UCSD-AML1 (cell line): ENCODE data around the gene ARPC1A.
"Not testable (repeated sequence)": the region's sequence is repeated elsewhere in the genome, so short reads cannot be mapped to it uniquely, and the experiment has no call there.

ENCODE experiments used
- DNase-seq: peaks from one replicate; lab custom pipeline; 2025; ENCODE audit not compliant: unreplicated experiment; lab: John Stamatoyannopoulos, UW

The ARPC1A gene

GRCh38 chr7:99368750-99369389 lies 43.2 kb downstream of the ARPC1A start:
- no peak for DNase-seq

DNA sequence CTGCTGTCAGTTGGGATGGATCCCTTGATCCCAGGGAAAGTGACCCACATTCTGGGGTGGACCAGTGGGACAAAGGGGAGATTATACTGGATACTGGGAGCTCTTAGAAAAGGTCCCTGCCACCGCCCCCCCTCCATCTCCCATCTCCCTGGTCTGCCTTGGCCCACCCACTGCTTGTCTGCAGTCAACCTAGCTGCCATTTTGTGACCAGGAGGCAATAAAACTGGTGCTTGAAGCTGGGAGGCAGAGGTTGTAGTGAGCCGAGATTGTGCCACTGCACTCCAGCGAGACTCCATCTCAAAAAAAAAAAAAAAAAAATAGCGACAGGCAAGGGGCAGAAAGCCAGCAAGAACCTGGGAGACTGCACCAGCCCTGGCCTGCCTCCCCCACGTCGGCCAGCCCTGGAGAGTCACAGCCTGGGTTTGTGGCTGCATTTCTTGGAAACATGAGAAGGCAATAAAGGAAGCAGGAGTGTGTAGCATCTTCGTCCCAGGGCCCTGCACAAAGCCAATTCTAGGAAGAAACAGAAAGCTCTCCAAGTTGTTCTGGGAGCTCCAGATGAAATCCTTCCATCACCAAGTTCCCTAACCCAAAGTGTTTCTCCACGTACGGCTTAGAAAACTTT lies 44.2 kb downstream of the ARPC1A start:
- peak; percentile 49 for DNase-seq

DNA sequence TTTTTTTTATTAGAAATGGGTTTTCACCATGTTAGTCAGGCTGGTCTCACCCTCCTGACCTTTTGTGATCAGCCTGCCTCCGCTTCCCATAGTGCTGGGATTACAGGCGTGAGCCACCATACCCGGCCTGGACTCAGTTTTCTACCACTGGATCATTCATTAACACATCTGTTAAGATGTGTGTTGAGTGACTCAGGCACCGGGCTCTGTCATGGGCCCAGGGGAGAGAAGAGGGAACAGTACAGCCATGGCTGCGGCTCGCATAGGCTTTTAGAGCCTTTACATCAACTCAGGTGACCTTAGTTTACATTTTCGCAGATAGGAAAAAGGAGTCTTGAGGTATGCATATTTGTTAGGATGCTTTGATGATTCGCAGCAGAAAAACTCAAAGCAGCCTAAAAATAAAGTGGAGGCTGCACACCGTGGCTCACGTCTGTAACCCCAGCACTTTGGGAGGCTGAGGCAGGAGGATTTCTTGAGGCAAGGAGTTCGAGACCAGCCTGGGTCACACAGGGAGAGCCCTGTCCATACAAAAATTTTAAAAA lies 45.8 kb downstream of the ARPC1A start:
- DNase-seq, result no peak

GRCh38 chr7:99372275-99373090 lies 46.8 kb downstream of the ARPC1A start:
- no peak for DNase-seq

DNA sequence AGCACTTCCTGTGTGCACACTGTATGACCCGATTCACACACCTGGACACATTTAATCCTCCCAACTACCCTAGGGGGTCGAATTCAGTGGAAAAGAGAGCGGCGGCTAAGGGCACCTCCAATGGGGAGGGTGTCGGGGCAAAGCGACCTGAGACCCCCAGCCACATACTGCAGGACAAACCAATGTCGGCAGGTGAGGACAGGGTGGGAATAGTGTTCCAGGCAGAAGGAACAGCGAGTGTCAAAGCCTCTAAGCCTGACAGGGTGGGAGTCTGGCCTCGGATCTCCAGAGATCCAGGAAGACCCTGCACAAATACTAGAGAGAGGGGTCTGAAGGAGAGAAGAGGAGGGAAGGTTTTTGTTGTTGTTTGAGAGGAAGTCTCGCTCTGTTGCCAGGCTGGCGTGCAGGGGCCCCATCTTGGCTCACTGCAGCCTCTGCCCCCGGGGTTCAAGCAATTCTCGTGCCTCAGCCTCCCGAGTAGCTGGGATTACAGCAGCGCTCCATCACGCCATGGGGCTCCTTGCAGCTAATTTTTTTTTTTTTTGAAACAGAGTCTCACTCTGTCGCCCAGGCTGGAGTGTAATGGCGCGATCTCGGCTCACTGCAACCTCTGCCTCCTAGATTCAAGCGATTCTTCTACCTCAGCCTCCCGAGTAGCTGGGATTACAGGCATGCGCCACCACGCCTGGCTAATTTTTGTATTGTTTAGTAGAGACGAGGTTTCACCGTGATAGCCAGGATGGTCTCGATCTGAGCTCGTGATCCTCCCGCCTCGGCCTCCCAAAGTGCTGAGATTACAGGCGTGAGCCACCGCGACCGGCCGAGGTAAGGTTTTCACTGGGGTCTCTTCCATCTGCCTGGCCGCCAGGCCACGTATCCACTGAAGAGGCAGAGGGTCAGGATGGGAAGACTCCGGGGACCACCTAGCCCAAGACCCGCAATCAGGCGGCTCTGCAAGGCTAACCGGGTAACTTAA lies 47.7 kb downstream of the ARPC1A start:
- DNase-seq, result no peak

DNA sequence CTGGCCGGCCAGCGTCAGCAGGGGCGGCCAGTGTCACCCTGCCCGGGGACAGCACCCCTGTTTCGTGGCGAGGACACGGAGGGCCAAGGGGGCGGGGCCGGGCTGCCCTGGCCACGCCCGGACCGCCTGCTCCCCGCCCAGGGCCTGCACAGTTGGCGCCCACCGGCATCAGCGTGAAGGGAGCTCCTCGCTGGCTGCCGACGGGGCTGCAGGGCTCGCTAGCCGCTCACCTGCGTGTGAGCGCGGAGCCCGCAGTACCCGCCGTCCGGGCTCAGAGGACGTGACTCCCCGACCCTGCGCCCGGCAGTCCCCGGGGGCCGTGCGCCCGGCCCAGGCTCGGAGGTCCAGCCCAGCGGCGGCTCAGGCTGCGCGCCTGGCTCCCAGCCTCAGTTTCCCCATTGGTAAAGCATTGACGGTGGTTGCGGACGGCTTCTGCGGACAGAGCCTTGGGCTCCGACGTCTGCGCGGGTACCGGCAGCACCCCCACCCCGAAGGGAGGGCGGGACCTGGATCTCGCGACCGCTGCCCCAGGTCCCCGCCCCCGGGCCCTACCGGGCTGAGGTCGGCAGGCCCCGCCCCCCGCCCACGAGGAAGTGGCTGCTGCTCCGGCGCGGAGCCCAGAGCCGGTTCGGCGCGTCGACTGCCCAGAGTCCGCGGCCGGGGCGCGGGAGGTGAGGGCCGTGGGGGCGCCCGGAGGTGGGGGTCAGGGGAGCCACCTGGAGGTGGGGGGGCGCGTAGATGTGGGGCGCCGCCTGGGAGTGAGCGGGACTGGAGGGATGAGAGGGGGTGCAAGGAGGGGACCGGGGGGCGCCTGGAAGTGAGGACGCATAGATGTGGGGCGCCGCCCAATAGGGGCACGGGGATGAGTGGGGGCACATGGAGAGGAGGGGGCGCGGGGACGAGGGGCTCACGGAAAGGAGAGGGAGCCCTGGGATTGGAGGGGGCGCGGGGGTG lies 48.7 kb downstream of the ARPC1A start, which contains the start of gene ARPC1B:
ARPC1B (plus strand) TSS at position 620 of the 954 bp plus-strand sequence. CDS start 10,985 bp downstream, outside the sequence.
- DNase-seq, result peak; percentile 78

DNA sequence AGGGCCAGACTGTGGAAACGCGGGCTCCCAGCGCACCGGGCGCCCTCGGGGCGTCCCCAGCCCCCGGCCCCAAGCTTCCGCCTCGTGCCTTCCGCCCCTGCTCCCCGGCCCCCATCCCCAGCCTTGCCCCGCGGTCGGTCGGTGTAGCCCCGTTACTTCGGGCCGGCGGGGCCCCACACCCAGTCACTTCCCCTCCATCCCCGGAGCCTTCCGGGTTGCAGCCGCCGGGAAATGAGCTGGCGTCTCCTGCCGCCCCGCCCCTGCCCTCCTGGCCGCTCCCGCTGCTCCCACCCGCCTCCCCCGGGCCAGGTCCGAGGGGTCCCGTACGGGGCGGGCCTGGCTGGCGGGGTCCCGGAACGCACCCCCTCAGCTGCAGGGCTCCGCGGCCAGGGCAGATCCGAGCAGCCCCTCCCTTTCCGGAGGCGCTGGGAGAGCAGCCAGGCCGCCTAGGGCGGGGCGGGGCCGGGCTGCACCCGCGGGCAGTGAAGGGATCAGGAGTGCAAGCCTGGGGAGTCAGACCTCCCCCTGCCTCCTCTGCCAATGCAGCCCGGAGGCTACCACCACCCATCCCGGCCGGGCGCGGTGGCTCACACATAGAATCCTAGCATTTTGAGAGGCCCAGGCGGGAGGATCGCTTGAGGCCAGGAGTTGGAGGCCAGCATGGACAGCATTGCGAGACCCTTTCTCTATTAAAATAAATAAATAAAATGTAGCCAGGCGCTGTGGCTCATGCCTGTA lies 49.5 kb downstream of the ARPC1A start:
- DNase-seq, result peak; percentile 53

DNA sequence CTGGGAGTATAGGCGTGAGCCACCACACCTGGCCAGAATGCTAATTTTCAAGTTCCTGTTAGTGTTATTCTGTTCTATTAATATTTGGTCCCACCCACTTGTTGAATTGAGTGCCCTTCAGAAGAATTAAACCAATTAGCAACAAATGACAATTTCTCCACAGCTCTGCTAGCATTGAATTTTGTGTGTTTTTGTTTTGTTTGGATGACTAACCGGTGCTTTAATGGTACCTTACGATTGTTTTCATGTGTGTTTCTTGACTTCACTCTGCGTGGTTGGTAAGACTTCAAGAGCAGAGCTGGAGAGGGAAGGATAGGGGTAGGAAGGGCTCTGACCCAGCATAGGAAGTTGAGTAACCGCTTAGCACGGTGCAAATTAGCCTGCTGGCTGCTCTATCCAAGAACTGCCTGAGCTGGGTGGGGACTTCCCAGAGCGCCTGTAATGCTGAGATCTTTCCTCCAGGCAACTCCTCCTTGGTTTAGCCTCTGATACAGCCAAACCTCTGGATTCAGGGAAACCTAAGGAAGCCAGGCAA lies 53.4 kb downstream of the ARPC1A start:
- DNase-seq, result peak; percentile 54

DNA sequence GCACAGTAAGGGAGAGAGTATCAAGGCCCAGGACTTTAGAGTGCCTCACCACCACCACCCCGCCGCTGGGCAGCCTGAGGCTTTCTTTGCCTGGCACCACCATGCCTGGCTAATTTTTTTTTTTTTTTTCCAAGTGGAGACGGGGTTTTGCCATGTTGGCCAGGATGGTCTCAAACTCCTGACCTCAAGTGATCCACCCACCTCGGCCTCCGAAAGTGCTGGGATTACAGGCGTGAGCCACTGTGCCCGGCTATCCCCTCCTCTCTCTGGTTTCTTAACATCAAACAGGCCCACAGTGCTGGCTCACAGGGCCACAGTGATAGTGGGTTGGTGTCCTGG lies 54.0 kb downstream of the ARPC1A start:
- DNase-seq, result not testable (repeated sequence)

DNA sequence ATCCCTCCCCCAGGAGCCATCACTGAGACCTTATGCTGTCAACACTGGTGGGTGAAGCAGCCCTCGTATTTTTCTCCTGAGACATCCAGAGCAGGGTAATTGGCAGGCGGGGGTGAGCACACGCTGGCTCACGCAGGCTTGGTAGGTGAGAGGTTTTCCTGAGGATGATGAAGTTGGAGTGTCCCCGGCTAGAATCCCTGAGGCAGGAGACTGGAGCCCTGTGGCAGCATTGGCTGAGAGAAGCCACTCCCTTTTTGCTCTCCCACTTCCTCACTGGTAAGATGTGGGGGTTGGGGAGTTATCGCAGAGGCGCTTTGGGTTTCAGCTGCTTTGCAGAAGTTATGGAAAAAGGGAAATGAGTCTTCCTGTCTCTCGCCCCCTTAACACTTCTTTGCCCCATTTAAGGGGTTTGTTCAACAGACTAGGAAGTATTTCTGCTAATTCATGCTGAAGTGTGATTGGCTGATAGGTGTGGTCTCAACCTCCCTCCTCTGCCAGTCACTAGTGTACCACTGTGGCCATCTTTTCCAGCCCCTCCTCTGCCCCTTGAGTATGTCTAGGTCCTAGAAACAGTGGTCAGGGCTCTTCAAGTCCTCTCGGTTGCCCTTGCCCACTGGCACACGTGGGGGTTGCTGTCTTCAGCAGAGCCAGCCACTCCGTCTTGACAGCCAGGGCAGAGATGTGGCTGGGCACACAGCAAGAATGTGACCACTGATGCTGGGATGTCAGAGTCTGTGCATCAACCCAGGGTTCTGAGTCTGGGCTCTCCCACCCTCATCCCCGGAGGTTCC lies 54.5 kb downstream of the ARPC1A start:
- DNase-seq, result peak; percentile 67

GRCh38 chr7:99380823-99381663 lies 55.3 kb downstream of the ARPC1A start:
- DNase-seq, result no peak

DNA sequence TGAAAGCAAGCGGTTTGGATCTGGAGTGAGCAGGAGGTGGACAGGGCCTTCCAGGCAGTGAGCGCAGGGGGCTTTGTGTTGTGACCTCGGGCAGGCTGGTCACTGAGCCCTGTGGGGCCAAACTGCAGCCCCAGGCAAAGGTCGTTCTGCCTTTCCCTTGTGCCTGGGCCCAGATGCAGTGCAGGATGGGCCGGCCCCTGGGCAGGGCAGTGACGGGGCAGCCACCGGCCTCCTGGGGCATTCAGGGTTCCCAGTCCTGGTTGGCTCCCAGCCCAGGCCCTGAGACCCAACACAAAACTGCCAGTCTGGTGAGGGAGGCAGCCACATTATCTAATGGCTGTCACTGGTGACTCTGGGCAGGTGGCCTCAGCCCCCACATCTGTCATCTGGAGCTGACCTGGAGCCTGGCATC lies 56.0 kb downstream of the ARPC1A start:
- no peak for DNase-seq

DNA sequence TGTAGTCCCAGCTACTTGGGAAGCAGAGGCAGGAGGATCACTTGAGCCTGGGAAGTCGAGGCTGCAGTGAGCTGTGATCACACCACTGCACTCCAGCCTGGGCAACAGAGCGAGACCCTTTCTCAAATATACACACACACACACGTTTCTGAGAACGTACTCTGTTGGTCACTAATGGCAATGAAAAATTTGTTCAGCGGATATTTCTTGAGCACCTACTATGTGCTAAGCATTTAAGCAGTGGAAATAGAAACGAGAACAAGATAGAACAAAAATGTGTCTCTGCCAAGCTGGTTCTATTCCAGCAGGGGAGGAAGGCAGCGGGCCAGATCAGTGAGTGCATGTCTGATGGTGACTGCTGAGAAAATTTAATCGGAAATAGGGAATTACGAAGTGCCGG lies 57.5 kb downstream of the ARPC1A start:
- DNase-seq, result no peak

DNA sequence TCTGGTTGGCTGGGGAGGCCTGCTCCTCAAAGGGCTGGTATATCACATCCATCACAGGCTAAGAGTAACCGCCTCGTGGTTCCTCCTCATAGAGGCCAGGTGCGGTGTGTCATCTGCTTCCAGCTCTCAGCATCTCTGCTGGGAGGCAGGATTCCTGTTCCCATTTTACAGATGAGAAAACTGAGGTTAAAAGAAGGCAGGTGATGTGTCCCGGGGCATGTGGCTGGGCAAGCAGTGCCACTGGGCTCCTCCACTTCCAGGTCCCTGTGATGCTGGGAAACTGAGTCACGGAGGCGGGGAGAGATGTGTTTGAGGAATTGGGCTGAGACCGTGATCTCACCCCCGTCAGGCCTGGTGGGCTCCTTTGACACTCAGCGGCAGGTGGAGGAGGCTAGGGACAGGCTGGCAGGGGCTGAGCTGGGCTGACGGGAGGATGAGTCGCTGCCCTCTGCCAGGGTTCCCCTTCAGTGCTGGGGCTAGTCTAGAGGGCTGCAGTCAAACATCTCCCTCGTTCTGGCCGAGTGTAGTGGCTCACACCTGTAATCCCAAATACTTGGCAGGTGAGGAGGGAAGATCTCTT lies 58.2 kb downstream of the ARPC1A start:
- DNase-seq, result no peak

DNA sequence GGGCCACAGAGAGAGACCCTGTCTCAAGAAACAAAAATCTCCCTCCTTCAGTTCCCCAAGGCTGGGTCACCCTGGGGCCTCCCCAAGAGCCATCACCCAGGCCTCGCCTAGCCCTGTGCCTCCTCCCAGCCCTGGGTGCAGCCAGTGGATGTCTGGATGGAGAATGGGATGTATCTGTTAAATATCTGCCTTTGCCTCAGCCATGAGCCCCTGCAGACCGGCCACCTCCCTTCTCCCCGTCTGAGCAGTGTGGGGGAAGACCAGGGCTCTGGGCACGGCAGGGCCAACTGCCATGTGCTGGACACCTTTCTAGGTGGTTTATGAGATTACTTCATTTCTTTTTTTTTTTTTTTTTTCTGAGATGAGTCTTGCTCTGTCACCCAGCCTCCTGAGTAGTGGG lies 58.8 kb downstream of the ARPC1A start:
- no peak for DNase-seq

DNA sequence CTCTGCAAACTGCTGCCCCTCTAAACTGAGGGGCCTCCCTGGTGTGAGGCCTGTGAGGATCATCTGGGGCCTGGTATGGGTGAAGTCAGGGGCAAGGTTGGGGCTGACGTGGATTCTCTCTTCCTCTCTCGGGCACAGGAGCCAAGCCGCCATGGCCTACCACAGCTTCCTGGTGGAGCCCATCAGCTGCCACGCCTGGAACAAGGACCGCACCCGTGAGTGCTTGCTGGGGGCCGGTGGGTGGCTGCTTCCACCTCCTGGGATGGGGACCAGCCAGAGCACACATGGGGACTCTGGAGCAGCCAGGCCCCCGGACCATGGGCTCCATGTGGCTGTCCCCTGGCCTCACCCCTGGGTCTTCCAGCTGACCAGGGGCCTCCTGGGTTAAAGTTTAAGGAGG lies 59.9 kb downstream of the ARPC1A start:
- no peak for DNase-seq
